Breast epithelium (tissue), 4 donors: ENCODE results near the gene TMSB4X. TPM values are rescaled to one million over a fixed set of nuclear protein-coding genes. Genes with fewer than 3 reads are reported as not detected.

Experiments used
- DNase-seq, 2 donors: peaks; one replicate each; pipeline ENCODE4 v3.0.0-alpha.2; 2019; ENCODE audit warnings: low spot score in 2 of 2
- H3K27ac ChIP-seq, 2 donors: fragments of 200-600 bp; sonication (generic) in 1 of 2; one replicate each; pipeline ENCODE4 v1.5.1; 2016 to 2019; ENCODE audit warnings: mild to moderate bottlenecking in 1 of 2
- H3K27me3 ChIP-seq, 2 donors: fragments of 200-600 bp; sonication (generic) in 1 of 2; one replicate each; pipeline versions ENCODE4 v1.5.1 to v1.6.0; 2017 to 2019; ENCODE audit warnings: control low read depth in 1 of 2, mild to moderate bottlenecking in 1 of 2
- H3K36me3 ChIP-seq: fragments of 200-600 bp; one replicate; pipeline ENCODE4 v1.5.1; 2019
- H3K4me1 ChIP-seq, 2 donors: fragments of 200-600 bp; sonication (generic); one replicate each; pipeline ENCODE4 v1.5.1; 2016 to 2019; ENCODE audit warnings: control low read depth in 1 of 2
- H3K4me3 ChIP-seq, 3 donors: fragments of 200-600 bp; sonication (generic); 1 replicate in 2 of 3; 2 replicates in 1 of 3; pipeline ENCODE4 v1.5.1; 2016 to 2019; ENCODE audit warnings: mild to moderate bottlenecking in 3 of 3, moderate library complexity in 2 of 3
- H3K9me3 ChIP-seq, 2 donors: fragments of 200-600 bp; sonication (generic) in 1 of 2; one replicate each; pipeline ENCODE4 v1.5.1; 2016 to 2019; ENCODE audit warnings: control low read depth in 1 of 2
- CTCF ChIP-seq, 3 donors: fragments of 450-650 bp; IDR thresholded peaks; one replicate each; pipeline ENCODE4 v1.5.1; 2016 to 2017; ENCODE audit warnings: antibody characterized with exemption in 3 of 3, mild to moderate bottlenecking in 3 of 3, moderate library complexity in 3 of 3
- POLR2A ChIP-seq: fragments of 450-650 bp; IDR thresholded peaks from one replicate; pipeline ENCODE4 v1.6.1; 2016; ENCODE audit warnings: antibody characterized with exemption, mild to moderate bottlenecking, moderate library complexity
- POLR2AphosphoS5 ChIP-seq, 3 donors: sonication (generic); formaldehyde crosslinking; IDR thresholded peaks; one replicate each; pipeline ENCODE4 v1.6.1; 2017; ENCODE audit warnings: antibody characterized with exemption in 3 of 3
- intact Hi-C: fragments of 100-400 bp; cut with DNase I; formaldehyde crosslinking; loops from one replicate; pipeline ENCODE4 v1.15.1; 2023; ENCODE audit warnings: low total_unique reads
- total RNA-seq, 3 donors: library from RNA; depleted of rRNA; stranded (reverse); fragments of >200 nt; gene quantifications; one replicate each; pipeline ENCODE4 v1.1.0, GENCODE V29; 2016

The TMSB4X gene
- total RNA-seq, 3 donors from 2014 or later, result 1,496 to 5,389 (median 3,453) TPM

- Histone ChIP-seq H3K27me3 (peaks cover 0 to 12% of the 10 kb centered on the region in 2 donors), H3K9me3 (no peaks in the 10 kb centered on the region), H3K4me3 (no peak overlapping the region), H3K36me3 (no peaks in the 10 kb centered on the region), H3K4me1 (no peaks in the 10 kb centered on the region), H3K27ac (peak overlapping the region in 1 of 2 donors; percentile 42)
- TF ChIP-seq CTCF (IDR thresholded peaks at IDR 0.05) (no peak), POLR2AphosphoS5 (IDR thresholded peaks at IDR 0.05) (no peak), POLR2A (no peak)
- DNase-seq, result peak in 1 of 2 donors; percentile 64
- intact Hi-C loops, result no loop called here
These were observed 13.9 kb downstream of the TMSB4X start for GRCh38 chrX:12988797-12989196.

- no peaks in the 10 kb centered on the region for H3K9me3 ChIP-seq
- TF ChIP-seq CTCF (IDR thresholded peaks at IDR 0.05) (no peak), POLR2A (no peak), POLR2AphosphoS5 (IDR thresholded peaks at IDR 0.05) (no peak)
- no peak for DNase-seq
- no peak overlapping the region for H3K4me3 ChIP-seq
- no peaks in the 10 kb centered on the region for H3K4me1 ChIP-seq
- intact Hi-C loops, result no loop called here
- peaks cover 0 to 10% of the 10 kb centered on the region in 2 donors for H3K27me3 ChIP-seq
- peak overlapping the region in 1 of 2 donors; percentile 42 for H3K27ac ChIP-seq
- no peaks in the 10 kb centered on the region for H3K36me3 ChIP-seq
These were observed 14.6 kb downstream of the TMSB4X start for GRCh38 chrX:12989461-12989860.

- DNase-seq, result no peak
- H3K9me3 ChIP-seq, result no peaks in the 10 kb centered on the region
- H3K4me1 ChIP-seq, result no peaks in the 10 kb centered on the region
- intact Hi-C loops, result no loop called here
- no peak overlapping the region for H3K27ac ChIP-seq
- peaks cover 0 to 10% of the 10 kb centered on the region in 2 donors for H3K27me3 ChIP-seq
- no peak overlapping the region for H3K4me3 ChIP-seq
- no peaks in the 10 kb centered on the region for H3K36me3 ChIP-seq
- TF ChIP-seq POLR2AphosphoS5 (IDR thresholded peaks at IDR 0.05) (no peak), CTCF (IDR thresholded peaks at IDR 0.05) (no peak), POLR2A (no peak)
These were observed 16.7 kb downstream of the TMSB4X start for GRCh38 chrX:12991575-12991974.

GRCh38 chrX:12992544-12993118, 17.7 kb downstream of the TMSB4X start:
- Histone ChIP-seq H3K27ac (no peak overlapping the region), H3K4me1 (no peaks in the 10 kb centered on the region), H3K27me3 (peaks cover 0 to 10% of the 10 kb centered on the region in 2 donors), H3K9me3 (no peaks in the 10 kb centered on the region), H3K36me3 (no peaks in the 10 kb centered on the region), H3K4me3 (no peak overlapping the region)
- no peak for TF ChIP-seq CTCF (IDR thresholded peaks at IDR 0.05)
- no peak for TF ChIP-seq POLR2AphosphoS5 (IDR thresholded peaks at IDR 0.05)
- no peak for TF ChIP-seq POLR2A
- intact Hi-C loops, result no loop called here
- DNase-seq, result no peak

GRCh38 chrX:12993826-12994225, 18.9 kb downstream of the TMSB4X start:
- Histone ChIP-seq H3K27me3 (peaks cover 0 to 16% of the 10 kb centered on the region in 2 donors), H3K9me3 (no peaks in the 10 kb centered on the region), H3K4me3 (no peak overlapping the region), H3K27ac (no peak overlapping the region), H3K4me1 (no peaks in the 10 kb centered on the region), H3K36me3 (no peaks in the 10 kb centered on the region)
- intact Hi-C loops, result no loop called here
- no peak for DNase-seq
- TF ChIP-seq POLR2A (no peak), POLR2AphosphoS5 (IDR thresholded peaks at IDR 0.05) (no peak), CTCF (IDR thresholded peaks at IDR 0.05) (no peak)
